HG02571 (cell line): ENCODE results near the gene SSTR3.
"Not testable (repeated sequence)": the region's sequence is repeated elsewhere in the genome, so short reads cannot be mapped to it uniquely, and the experiment has no call there.

Source experiments
- ATAC-seq: cut with Tn5 transposase; IDR thresholded peaks from one replicate; pipeline ENCODE4 v1.9.1; 2021; ENCODE audit warnings: mild to moderate bottlenecking, moderate library complexity; ENCODE audit not compliant: unreplicated experiment

Gene SSTR3

GRCh38 chr22:37243402-37244113 lies 31.3 kb upstream of the SSTR3 start:
- no peak for ATAC-seq

DNA sequence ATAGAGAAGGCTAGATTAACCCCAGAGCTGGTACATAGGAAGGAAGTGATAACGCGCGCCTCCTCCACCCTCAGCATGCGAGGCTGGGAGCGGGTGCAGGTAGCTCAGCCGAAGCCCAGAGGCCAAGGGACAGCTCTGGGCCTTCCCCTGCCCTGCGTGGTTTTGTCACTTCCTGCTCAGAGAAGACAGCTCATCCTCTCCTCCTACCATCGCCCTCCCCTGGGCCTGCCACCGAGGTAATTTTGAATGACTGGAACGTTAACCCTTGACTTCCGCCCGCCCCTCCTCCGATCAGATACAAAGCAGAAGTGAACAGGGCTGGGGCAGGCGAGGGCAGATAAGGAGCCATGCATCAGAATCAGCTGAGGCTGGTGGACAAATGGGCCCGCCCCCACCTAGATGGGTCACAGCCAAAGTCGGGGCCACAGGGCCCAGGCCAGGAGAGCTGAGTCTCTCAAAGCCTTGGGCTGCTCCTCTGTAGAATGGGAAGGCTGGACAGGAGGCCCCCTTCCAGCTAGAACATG lies 30.2 kb upstream of the SSTR3 start:
- ATAC-seq, result peak; percentile 60

GRCh38 chr22:37241351-37242142 lies 29.3 kb upstream of the SSTR3 start:
- no peak for ATAC-seq

- no peak for ATAC-seq
Measured at GRCh38 chr22:37240941-37241320, 28.7 kb upstream of the SSTR3 start.

DNA sequence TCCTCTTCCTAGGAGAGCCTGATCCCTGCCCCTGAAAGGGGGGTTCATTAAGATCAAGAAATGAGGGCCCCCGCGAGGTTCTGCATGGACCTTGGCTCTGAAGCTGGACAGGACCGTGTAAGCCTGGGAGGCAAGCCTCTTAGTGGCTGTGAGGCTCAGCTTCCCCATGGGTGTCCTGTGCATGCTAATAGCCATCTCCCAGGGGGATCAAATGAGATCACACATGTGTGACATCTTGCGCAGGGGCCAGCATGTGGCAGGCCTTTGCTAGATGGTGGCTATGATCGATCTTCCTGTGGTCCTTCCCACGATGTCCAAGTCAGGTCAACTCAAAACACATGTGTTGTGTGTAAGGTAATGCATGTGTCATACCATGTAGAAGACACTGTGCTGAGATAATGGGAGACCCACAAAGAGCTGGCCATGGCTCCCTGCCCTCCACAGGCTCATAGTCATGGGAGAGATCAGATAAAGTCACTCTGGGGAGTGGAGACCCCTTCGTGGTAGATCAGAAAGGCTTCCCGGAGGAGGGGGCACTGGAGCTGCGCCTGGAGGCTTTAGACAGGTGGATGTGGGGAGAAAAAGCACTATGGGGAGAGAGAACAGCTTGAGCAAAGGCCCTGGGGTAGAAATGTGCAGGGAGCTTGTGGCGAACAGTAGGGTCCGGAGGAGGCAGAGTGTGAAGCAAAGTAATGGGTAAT lies 28.1 kb upstream of the SSTR3 start:
- ATAC-seq, result no peak

- no peak for ATAC-seq
Measured at GRCh38 chr22:37239336-37240239, 27.3 kb upstream of the SSTR3 start.

- ATAC-seq, result no peak
Measured at GRCh38 chr22:37237371-37238268, 25.3 kb upstream of the SSTR3 start.

DNA sequence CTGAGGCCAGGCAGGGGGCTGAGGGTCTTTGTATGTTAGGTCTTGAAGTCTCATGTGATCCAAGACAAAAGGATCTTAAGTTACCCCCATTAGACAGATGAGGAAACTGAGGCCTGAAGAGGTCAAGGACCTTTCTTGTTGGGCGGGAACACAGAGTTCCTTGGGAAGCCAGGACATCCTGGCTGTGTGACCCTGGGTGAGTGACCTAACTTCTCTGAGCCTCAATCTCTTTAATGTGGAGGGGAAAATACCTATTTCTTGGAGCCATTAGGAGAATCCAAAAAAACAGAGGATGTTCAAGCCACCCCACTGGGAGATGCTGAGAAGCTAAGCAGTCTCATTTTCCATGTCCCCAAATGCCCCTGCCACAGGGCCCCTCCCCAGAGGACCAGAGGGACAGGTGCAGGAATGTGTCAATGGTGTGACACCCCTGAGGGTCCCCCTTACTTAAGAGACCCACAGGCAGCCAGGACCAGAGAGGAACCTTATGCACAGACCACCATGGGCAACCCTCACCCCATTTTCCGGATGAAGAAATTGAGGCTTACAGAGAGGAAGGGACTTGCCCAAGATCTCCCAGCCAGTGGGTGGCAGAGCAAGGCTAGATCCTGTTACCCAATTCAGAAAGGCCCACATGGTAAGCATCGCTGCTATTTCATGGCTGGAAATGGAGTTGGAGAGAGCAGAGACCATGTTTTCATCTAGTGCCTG lies 23.8 kb upstream of the SSTR3 start:
- ATAC-seq, result no peak

DNA sequence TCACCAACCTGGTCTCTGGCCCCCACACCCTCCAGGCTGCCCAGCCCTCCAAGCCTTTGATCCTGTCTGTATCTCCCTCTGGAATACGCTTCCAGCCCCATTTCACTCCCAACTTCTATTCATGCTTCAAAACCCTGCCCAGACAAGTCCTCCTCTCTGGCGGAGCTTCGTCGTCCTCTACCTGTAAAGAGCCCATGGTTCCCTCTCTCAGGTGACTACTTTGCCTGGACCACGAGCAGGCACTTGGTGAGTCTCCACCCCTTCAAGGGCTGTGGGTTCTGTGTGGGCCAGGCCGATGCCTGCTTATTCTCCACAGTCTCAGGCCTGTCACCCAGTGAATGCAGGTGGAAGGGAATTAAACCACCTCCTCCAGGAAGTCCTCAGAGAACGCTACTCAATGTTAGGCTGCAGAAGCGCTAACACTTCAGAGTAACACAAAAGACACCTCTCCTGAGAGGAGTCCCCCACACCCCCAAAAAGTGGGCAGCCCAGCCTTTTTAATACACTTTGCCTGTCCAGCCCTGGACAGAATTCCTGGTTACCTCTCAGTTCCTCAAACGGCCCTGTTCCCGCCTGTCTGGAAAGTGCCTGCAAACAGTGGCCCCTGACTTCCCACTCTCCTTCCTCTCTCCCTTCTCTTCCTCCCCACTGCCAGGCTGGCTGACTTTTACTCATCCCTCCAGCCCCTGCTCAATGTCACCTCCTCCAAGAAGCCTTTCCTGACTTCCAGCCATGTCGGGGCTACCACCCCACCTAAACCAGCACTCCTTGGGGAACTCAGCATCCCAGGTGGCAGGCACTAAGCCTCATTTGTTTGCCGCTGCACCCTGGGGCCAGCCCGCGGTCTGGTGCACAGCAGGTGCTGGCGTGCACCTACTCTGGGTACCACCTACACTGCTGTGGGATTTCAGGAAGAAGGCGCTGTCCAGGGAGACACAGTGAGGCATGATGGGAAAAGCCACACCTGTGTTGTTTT lies 22.7 kb upstream of the SSTR3 start:
- ATAC-seq, result no peak

GRCh38 chr22:37233751-37234631 lies 21.7 kb upstream of the SSTR3 start:
- ATAC-seq, result no peak

GRCh38 chr22:37233371-37233750 lies 21.1 kb upstream of the SSTR3 start:
- ATAC-seq, result not testable (repeated sequence)

DNA sequence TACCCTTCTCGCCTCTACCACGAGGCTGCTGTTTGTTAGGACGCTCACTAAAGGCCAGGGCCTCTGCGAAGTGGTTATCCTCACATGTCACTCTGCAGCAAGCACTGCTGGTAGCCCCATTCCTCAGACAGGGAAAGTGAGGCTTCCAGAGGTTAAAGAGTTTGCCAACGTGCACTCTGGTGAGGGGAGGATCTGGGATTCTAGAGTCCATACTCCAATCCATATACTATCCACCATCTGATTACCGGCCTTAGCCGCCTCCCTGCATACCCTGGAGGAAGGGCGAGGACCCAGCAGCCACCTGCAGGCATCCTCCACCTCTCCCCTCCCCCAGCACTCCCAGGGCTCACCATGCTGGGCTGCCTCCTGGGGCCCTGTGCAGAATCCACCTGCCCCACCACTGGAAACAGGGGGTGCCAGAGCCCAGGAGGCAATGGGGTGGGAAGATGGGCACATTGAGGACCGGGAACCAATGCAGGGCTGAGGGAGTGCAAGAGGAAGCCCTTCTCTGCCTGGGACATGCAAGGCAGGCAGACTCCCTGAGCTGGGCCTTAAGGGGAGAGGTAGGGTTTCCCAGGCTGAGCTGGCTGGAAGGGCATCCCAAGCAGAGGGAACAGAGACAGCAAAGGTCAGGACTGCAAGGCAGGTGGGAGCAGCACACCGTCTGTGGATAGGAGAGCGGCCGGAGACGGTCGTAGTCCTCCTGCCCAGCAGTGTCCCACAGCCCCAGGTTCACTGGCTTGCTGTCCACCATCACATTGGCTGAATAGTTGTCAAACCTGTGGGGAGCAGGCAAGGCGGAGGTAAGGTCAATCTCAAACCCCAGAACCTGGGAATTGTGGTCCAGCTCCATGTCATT lies 20.1 kb upstream of the SSTR3 start:
- no peak for ATAC-seq

GRCh38 chr22:37231406-37232139 lies 19.3 kb upstream of the SSTR3 start:
- no peak for ATAC-seq

- no peak for ATAC-seq
Measured at GRCh38 chr22:37230673-37231405, 18.6 kb upstream of the SSTR3 start.
